Measurements from ENCODE around the gene KIAA1191.

KIAA1191 gene

GRCh38 chr5:176407456-176408251 is 46.1 kb upstream of the KIAA1191 start:
- intact Hi-C loops (cut with DNase I; ENCODE audit: low total_unique reads) = no loop called here
- peak in 1 of 2 donors; percentile 64 for DNase-seq
- H3K27me3 ChIP-seq = no peaks in the 10 kb centered on the region
- TF ChIP-seq, protein P1, sequence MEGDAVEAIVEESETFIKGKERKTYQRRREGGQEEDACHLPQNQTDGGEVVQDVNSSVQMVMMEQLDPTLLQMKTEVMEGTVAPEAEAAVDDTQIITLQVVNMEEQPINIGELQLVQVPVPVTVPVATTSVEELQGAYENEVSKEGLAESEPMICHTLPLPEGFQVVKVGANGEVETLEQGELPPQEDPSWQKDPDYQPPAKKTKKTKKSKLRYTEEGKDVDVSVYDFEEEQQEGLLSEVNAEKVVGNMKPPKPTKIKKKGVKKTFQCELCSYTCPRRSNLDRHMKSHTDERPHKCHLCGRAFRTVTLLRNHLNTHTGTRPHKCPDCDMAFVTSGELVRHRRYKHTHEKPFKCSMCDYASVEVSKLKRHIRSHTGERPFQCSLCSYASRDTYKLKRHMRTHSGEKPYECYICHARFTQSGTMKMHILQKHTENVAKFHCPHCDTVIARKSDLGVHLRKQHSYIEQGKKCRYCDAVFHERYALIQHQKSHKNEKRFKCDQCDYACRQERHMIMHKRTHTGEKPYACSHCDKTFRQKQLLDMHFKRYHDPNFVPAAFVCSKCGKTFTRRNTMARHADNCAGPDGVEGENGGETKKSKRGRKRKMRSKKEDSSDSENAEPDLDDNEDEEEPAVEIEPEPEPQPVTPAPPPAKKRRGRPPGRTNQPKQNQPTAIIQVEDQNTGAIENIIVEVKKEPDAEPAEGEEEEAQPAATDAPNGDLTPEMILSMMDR (IDR thresholded peaks at IDR 0.05) = no peak
- no peaks in the 10 kb centered on the region for H3K9me3 ChIP-seq
- H3K4me1 ChIP-seq = peaks cover 0 to 13% (median 6%) of the 10 kb centered on the region in 4 donors
- peaks cover 23 to 67% (median 54%) of the 10 kb centered on the region in 3 donors for H3K36me3 ChIP-seq
- no peak overlapping the region for H3K4me3 ChIP-seq
- no peak overlapping the region for H3K27ac ChIP-seq

DNA sequence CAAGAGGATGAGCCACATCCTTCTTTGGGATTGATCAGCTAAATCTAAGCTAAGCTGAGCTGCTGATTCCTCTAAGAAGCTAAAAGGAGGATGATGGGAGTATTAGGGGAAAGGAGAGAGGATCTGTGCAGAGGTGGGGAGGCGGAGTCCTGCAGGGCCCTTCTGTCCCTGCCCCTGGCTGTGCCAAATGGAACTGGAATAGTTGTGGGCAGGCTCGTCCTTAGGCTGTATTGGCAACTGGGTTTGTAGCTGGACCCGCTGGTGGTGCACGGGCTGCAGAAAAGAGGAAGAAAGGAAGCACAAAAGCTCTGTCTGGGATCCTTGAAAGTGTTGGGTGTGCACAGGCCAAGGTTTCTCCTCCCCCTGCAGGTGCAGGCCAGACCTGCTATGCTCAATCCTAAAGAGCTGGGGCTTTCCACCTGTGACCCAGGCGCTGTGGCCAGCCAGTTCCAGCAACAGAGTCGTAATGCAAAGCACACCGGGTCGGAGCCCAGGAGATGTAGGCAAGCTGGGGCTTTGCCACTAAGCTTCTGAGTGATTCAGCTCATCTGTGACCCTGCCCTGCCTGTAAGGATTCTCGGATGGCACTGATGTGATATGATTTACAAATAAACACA is 45.0 kb upstream of the KIAA1191 start:
- intact Hi-C loops (cut with DNase I; ENCODE audit: low total_unique reads) = no loop called here

GRCh38 chr5:176405656-176406435 is 44.3 kb upstream of the KIAA1191 start:
- DNase-seq = peak in 1 of 2 donors; percentile 52
- peaks cover 0 to 7% (median 0%) of the 10 kb centered on the region in 4 donors for H3K4me1 ChIP-seq
- H3K27me3 ChIP-seq = no peaks in the 10 kb centered on the region
- H3K27ac ChIP-seq = no peak overlapping the region
- intact Hi-C loops (cut with DNase I; ENCODE audit: low total_unique reads) = no loop called here
- peaks cover 23 to 74% (median 54%) of the 10 kb centered on the region in 3 donors for H3K36me3 ChIP-seq
- H3K9me3 ChIP-seq = no peaks in the 10 kb centered on the region
- TF ChIP-seq, protein P1 (IDR thresholded peaks at IDR 0.05) = no peak
- no peak overlapping the region for H3K4me3 ChIP-seq

More for the DNA sequence above, 45.0 kb upstream of the KIAA1191 start:
- Histone ChIP-seq H3K9me3 (no peaks in the 10 kb centered on the region), H3K4me3 (no peak overlapping the region), H3K36me3 (peaks cover 23 to 67% (median 54%) of the 10 kb centered on the region in 3 donors), H3K27me3 (no peaks in the 10 kb centered on the region), H3K27ac (no peak overlapping the region), H3K4me1 (peaks cover 0 to 7% (median 0%) of the 10 kb centered on the region in 4 donors)
- peak in 1 of 2 donors; percentile 19 for DNase-seq
- TF ChIP-seq, protein P1 (IDR thresholded peaks at IDR 0.05) = no peak

DNA sequence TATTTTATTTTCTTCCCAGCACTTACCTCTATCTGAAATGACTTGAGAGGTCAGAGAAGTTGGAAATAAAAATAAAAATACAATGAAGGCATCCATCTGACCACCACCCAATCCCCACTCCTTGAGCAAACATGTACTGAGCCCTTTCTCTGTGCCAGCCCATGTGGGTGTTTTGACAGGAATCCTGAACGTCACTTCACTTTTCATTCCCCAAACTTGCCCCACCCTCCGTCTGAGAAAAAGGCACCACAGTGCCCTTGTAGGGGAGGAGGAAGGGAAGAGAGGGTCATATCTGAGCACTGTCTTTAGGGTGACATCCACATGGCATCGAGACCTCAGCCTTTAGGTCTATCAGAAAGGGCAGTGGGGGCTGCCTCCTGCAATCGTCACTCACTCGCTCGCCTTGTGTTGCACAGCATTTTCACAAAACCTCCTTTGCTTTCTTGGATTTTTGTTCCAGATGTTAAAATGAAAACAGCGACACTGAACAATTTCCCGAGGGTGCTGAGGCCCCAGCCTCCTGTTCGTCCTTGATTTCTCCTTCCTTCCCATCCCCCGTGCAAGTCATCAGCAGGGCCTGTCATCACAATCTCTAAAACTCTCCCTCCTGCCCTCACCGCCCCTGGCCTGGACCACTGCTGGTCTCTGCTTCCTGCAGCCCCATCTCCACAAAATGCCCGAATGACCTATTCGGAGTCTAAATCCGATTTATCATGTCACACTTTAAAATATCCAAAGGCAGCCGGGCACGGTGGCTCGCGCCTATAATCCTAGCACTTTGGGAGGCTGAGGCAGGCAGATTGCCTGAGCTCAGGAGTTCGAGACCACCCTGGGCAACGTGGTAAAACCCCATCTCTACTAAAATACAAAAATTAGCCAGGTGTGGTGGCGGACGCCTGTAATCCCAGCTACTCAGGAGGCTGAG is 40.0 kb upstream of the KIAA1191 start:
- H3K4me1 ChIP-seq = no peaks in the 10 kb centered on the region
- DNase-seq = peak; percentile 12 to 33
- peaks cover 10 to 60% (median 42%) of the 10 kb centered on the region in 3 donors for H3K36me3 ChIP-seq
- no peaks in the 10 kb centered on the region for H3K27me3 ChIP-seq
- TF ChIP-seq, protein P1 (IDR thresholded peaks at IDR 0.05) = no peak
- H3K4me3 ChIP-seq = no peak overlapping the region
- no peak overlapping the region for H3K27ac ChIP-seq
- no peaks in the 10 kb centered on the region for H3K9me3 ChIP-seq
- intact Hi-C loops (cut with DNase I; ENCODE audit: low total_unique reads) = no loop called here
